ENCODE data around the gene CNN1. TPM values are rescaled to one million over a fixed set of nuclear protein-coding genes. Genes with fewer than 3 reads are reported as not detected.

The CNN1 gene
- total and polyA plus RNA-seq, 9 of the 15 experiments (the other 6 are each of a cell fraction or from before 2014, with no cell fraction given): 0.23 to 10.6 (median 5.2) TPM

DNA sequence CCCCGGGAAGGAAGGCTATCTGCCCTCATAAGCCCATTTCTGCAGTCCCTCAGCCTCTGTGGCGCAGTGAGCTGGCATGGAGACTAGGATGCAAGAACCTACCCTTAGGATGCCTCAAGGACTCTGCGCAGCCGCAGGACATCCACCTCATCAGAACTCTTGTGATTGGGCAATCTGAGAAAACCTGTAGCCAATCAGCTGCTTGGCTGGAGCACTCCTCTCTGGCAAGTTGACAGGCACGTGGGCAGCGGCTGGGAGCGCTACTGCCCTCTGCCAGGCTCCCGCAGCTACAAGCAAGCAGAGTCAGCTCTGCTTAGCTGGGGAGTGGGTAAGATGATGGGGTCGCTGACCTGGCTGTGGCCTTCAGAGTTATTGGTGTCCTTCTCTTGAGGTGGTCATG lies 8.2 kb upstream of the CNN1 start (continued):
- TF ChIP-seq, protein P1, sequence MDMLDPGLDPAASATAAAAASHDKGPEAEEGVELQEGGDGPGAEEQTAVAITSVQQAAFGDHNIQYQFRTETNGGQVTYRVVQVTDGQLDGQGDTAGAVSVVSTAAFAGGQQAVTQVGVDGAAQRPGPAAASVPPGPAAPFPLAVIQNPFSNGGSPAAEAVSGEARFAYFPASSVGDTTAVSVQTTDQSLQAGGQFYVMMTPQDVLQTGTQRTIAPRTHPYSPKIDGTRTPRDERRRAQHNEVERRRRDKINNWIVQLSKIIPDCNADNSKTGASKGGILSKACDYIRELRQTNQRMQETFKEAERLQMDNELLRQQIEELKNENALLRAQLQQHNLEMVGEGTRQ (CRISPR knock-in tag; IDR thresholded peaks at IDR 0.05): peak; percentile 64

DNA sequence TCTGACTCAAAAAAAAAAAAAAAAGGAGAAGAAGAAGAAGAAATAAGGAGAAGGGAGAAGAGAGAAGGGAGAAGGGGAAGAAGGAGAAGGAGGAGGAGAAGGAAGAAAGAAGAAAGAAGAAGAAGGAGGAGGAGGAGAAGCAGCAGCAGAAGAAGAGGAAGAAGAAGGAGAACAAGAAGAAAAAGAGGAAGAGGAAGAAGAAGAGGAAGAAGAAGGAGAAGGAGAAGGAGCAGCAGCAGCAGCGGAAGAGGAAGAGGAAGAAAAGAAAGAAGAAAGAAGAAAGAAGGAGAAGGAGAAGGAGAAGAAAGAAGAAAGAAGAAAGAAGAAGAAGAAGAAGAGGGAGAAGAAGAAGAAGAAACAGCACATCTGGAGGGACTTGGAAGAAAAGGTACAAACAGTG lies 4.1 kb upstream of the CNN1 start:
- POLR2A ChIA-PET: interaction anchor here (0.9 kb wide), 1 partner anchor 34 kb away, joined by 3 read pairs; no protein-coding TSS in a partner anchor
- 80% methylated on average over 1 of the region's 1 CpG for WGBS (ENCODE audit: insufficient coverage, low coverage, missing lambda C conversion rate)
- CTCF ChIA-PET (ENCODE audit: low intra/inter-chr PET ratio): no interaction called here
- intact Hi-C loops (cut with micrococcal nuclease): no loop called here
- no peaks in the 10 kb centered on the region for H3K27me3 ChIP-seq (ENCODE audit: control insufficient read depth in 2 of 2, insufficient read depth in 2 of 2, low read length in 2 of 2)
- no peaks in the 10 kb centered on the region for H3K9me1 ChIP-seq (ENCODE audit: control insufficient read depth, insufficient read depth, low read length)
- no peaks in the 10 kb centered on the region for H3K79me2 ChIP-seq (ENCODE audit: control insufficient read depth, insufficient read depth, low read length)
- no peaks in the 10 kb centered on the region for H3K36me3 ChIP-seq (ENCODE audit: control insufficient read depth, insufficient read depth, low read length)
- H3K4me2 ChIP-seq (ENCODE audit: insufficient read depth, low read length): no peak overlapping the region
- H3K9ac ChIP-seq (ENCODE audit: insufficient read depth in 1 of 2, low read depth in 2 of 2, low read length in 2 of 2): no peak overlapping the region; a peak in 1 of 4 replicates
- no peaks in the 10 kb centered on the region for H3K9me3 ChIP-seq (replicated peaks; ENCODE audit: control insufficient read depth, insufficient read depth, low read depth, low read length)
- in situ Hi-C loops (cut with MboI): no loop called here
- ATAC-seq: no peak
- H3K4me1 ChIP-seq (replicated peaks in 1 of 2; ENCODE audit: control insufficient read depth in 2 of 2, insufficient read depth in 2 of 2, low read length in 2 of 2): peaks cover 31 to 38% of the 10 kb centered on the region in 2 experiments; a peak in 4 of 5 replicates
- BruUV-seq (replicated peaks): no TSS peak
- no peak for FAIRE-seq
- H3K4me3 ChIP-seq: no peak overlapping the region
- no peak overlapping the region for H3K27ac ChIP-seq (ENCODE audit: extremely low read depth, low read depth, low read length)
- no peaks in the 10 kb centered on the region for H4K20me1 ChIP-seq (replicated peaks; ENCODE audit: control insufficient read depth, insufficient read depth, low read length)
- DNase-seq (ENCODE audit: extremely low read depth in 1 of 4, low spot score in 3 of 4): no peak
- H2AFZ ChIP-seq (ENCODE audit: low read depth, low read length): no peak overlapping the region
- no peak for TF ChIP-seq ZNF347 (CRISPR knock-in tag; IDR thresholded peaks at IDR 0.05; ENCODE audit: low read depth)
- no peak for TF ChIP-seq ESRRA (IDR thresholded peaks at IDR 0.05; ENCODE audit: borderline replicate concordance, low read depth)
- no peak for TF ChIP-seq POLR2A (conservative IDR thresholded peaks at IDR 0.05)
- no peak for TF ChIP-seq PCBP2 (IDR thresholded peaks at IDR 0.05; ENCODE audit: low read depth, low read length, poor library complexity, severe bottlenecking)
- TF ChIP-seq ARHGAP35 (IDR thresholded peaks at IDR 0.05; ENCODE audit: partially characterized antibody): no peak
- TF ChIP-seq BCOR (IDR thresholded peaks at IDR 0.05): peak; percentile 31
- TF ChIP-seq FOSL1 (tag; conservative IDR thresholded peaks at IDR 0.05): no peak
- no peak for TF ChIP-seq NFYB (IDR thresholded peaks at IDR 0.05; ENCODE audit: extremely low read depth, insufficient read length)
- no peak for TF ChIP-seq ZNF3 (CRISPR knock-in tag; IDR thresholded peaks at IDR 0.05)
- TF ChIP-seq SMARCA5 (IDR thresholded peaks at IDR 0.05): 0 out of 2 replicates have a peak, but pooled peaks have one; percentile 29
- TF ChIP-seq ARID1B (IDR thresholded peaks at IDR 0.05): peak; percentile 30; the same call in 1 of the 2 replicates
- TF ChIP-seq NEUROD1 (IDR thresholded peaks at IDR 0.05; ENCODE audit: borderline replicate concordance, low read depth, low read length, partially characterized antibody): no peak
- no peak for TF ChIP-seq ZNF764 (CRISPR knock-in tag; IDR thresholded peaks at IDR 0.05; ENCODE audit: low read depth)
- no peak for TF ChIP-seq TCF7 (IDR thresholded peaks at IDR 0.05; ENCODE audit: borderline replicate concordance)
- TF ChIP-seq, protein P2, sequence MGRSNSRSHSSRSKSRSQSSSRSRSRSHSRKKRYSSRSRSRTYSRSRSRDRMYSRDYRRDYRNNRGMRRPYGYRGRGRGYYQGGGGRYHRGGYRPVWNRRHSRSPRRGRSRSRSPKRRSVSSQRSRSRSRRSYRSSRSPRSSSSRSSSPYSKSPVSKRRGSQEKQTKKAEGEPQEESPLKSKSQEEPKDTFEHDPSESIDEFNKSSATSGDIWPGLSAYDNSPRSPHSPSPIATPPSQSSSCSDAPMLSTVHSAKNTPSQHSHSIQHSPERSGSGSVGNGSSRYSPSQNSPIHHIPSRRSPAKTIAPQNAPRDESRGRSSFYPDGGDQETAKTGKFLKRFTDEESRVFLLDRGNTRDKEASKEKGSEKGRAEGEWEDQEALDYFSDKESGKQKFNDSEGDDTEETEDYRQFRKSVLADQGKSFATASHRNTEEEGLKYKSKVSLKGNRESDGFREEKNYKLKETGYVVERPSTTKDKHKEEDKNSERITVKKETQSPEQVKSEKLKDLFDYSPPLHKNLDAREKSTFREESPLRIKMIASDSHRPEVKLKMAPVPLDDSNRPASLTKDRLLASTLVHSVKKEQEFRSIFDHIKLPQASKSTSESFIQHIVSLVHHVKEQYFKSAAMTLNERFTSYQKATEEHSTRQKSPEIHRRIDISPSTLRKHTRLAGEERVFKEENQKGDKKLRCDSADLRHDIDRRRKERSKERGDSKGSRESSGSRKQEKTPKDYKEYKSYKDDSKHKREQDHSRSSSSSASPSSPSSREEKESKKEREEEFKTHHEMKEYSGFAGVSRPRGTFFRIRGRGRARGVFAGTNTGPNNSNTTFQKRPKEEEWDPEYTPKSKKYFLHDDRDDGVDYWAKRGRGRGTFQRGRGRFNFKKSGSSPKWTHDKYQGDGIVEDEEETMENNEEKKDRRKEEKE (IDR thresholded peaks at IDR 0.05; ENCODE audit: borderline replicate concordance in 1 of 2, control insufficient read depth in 1 of 2, low read depth in 2 of 2, low read length in 1 of 2): peak in 1 of 2 experiments; percentile 62; a peak in 1 of 4 replicates
- no peak for TF ChIP-seq FOXK1 (CRISPR knock-in tag; IDR thresholded peaks at IDR 0.05; ENCODE audit: borderline replicate concordance)
- peak; percentile 82; the same call in 1 of the 2 replicates for TF ChIP-seq OTX1 (CRISPR knock-in tag; IDR thresholded peaks at IDR 0.05)
- TF ChIP-seq SRSF9 (IDR thresholded peaks at IDR 0.05; ENCODE audit: borderline replicate concordance, low read depth, low read length): no peak
